Activated naive CD8-positive, alpha-beta T cell treated with anti-CD3 and anti-CD28 coated beads for 36 hours (primary cell): ENCODE results near the gene SPINT1. TPM values are rescaled to one million over a fixed set of nuclear protein-coding genes. Genes with fewer than 3 reads are reported as not detected.
"Not testable (repeated sequence)": the region's sequence is repeated elsewhere in the genome, so short reads cannot be mapped to it uniquely, and the experiment has no call there.

Experiments used
- DNase-seq: peaks from one replicate; pipeline ENCODE4 v3.0.0; 2021
- H3K27ac Mint-ChIP-seq: one replicate; pipeline ENCODE4 v1.8.0; 2022; ENCODE audit warnings: mild to moderate bottlenecking, moderate library complexity, mixed read lengths
- H3K27me3 Mint-ChIP-seq: one replicate; pipeline ENCODE4 v1.8.0; 2022; ENCODE audit warnings: mild to moderate bottlenecking, mixed read lengths
- H3K36me3 Mint-ChIP-seq: one replicate; pipeline ENCODE4 v1.8.0; 2021; ENCODE audit warnings: mild to moderate bottlenecking, mixed read lengths
- H3K4me1 Mint-ChIP-seq: one replicate; pipeline ENCODE4 v1.8.0; 2021; ENCODE audit warnings: mixed read lengths
- H3K4me3 Mint-ChIP-seq: one replicate; pipeline ENCODE4 v1.8.0; 2022; ENCODE audit warnings: mild to moderate bottlenecking, moderate library complexity, mixed read lengths
- H3K9me3 Mint-ChIP-seq: one replicate; pipeline ENCODE4 v1.8.0; 2022; ENCODE audit warnings: mixed read lengths
- total RNA-seq, 2 experiments: library from RNA; stranded (reverse); gene quantifications; one replicate each; pipeline ENCODE4 v1.2.3, GENCODE V29; 2021

SPINT1 gene
- total RNA-seq, 2 experiments from 2014 or later, result 3.4 to 3.5 TPM

DNA sequence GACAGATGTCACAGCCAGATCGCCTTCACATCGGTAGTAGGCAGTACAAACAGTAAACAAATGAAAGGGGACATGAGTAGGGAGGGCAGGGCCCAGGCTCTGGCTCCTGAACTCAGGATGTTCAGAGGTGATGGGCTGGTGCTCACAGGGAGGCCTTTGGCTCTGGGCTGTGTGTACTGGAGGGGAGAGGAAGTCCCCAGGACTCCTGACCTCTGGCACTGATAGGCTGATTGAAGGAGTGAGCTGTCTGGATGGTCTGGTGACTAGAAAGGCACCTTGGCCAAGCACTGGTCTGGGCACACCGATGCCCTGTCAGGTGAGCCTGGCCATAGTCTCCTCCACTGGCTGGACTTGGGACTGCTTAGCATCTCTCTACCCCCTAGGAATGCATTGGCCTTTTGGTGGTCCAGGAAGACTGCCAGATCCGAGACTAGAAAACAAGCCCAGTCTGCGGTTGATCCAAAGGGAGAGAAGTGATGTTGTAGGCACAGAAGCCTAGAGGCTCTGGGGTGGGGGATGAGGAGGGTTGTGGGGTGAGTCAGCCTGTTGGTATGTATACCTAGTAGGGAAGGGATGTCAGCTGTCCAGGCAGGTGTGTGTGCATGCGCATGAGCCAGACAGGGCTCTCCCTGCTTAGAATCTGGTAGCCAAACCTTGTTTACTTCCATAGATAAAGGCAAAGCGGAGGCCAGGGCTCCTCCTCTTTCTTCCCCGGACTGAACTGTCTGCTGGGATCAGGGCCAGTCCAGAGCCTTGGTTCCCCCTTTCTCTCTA is 1.9 kb downstream of the SPINT1 start:
- peaks cover 23% of the 10 kb centered on the region for H3K27me3 Mint-ChIP-seq
- no peak overlapping the region for H3K27ac Mint-ChIP-seq
- H3K36me3 Mint-ChIP-seq, result no peaks in the 10 kb centered on the region
- H3K9me3 Mint-ChIP-seq, result no peaks in the 10 kb centered on the region
- no peak overlapping the region for H3K4me3 Mint-ChIP-seq
- DNase-seq, result no peak
- H3K4me1 Mint-ChIP-seq, result peaks cover 15% of the 10 kb centered on the region

DNA sequence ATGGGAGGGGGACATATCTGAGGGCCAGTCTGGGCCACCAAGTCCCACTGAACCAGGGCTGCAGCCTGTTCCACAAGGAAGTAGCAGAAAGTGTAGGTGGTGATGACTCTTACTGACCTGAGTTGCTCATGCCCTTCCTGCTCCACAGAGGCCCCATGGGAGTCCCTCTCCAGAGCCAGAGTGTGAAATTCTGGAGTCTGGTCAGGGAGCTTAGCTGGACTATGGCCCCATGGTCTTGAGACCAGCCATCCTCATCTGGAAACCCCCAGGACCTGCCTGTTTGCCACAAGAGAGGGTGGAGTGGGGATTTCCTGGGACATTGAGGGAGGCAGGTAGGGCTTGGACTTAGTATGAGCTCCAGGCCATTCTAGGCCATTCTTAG is 3.0 kb downstream of the SPINT1 start:
- H3K9me3 Mint-ChIP-seq, result no peaks in the 10 kb centered on the region
- no peaks in the 10 kb centered on the region for H3K36me3 Mint-ChIP-seq
- peaks cover 15% of the 10 kb centered on the region for H3K4me1 Mint-ChIP-seq
- peaks cover 23% of the 10 kb centered on the region for H3K27me3 Mint-ChIP-seq
- no peak overlapping the region for H3K27ac Mint-ChIP-seq
- no peak for DNase-seq
- no peak overlapping the region for H3K4me3 Mint-ChIP-seq

DNA sequence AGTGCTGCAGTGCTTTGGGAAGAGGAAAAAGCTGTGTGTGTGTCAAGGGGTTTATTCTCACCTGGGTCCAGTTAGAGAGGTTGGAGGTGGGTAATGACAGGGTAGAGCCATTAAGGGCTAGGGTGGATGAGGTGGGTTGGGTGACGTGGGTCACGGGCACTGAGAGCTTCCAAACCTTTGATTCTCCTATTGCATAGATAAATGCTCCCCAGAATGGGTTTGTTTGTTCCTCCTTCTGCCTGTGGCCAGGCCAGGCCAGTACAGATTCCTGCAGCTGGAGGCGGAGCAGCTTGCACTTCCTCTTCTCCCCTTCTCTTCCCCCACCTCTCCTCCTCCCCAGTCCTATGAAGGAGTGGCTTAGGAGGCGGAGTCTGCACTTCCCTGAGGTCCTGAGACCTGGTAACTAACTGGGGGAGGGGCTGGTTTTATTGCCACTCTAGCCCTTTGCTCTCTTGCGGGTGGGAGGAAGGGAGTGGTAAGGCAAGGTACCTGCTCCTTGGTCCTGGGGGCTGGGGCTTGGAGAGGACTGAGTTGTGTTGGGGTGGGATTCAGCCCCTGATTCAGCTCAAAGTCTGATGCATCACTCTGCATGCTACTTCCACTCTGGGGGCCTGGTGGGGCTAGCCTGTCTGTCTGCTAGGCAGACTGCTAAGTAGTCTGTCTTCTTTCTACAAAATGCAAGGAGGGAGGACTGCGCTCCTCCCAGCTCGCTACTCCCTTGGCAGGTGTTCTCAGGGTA is 3.5 kb downstream of the SPINT1 start:
- Mint-ChIP-seq H3K9me3 (no peaks in the 10 kb centered on the region), H3K4me3 (no peak overlapping the region), H3K4me1 (peaks cover 15% of the 10 kb centered on the region), H3K27me3 (peaks cover 23% of the 10 kb centered on the region), H3K36me3 (no peaks in the 10 kb centered on the region), H3K27ac (no peak overlapping the region)
- no peak for DNase-seq

DNA sequence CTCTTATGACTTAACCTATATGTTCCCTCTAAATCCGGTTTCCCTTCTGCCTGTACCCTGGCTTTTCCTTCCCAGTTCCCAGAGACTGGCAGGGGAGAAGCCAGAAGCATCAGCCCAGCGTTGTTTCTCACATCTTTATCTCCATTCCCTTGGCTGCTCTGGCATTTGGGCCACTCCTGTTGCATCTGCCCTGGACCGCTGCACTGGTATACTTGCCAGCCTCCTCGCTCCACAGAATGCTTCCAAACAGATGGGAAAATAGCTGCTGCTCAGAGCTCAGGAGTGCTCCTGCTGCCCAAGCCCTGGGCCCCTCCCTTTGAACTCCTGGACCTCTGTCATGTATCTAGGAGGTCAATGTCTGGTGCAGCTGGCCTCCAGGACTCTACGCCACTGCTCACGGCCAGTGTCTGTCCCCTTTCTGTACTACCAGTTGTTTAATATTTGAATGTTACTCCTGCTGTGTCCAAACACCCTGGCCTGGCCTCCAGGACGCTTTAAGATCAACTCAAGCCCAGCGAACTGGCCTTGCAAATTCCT is 6.8 kb downstream of the SPINT1 start:
- Mint-ChIP-seq H3K9me3 (no peaks in the 10 kb centered on the region), H3K4me1 (peaks cover 10% of the 10 kb centered on the region), H3K27me3 (peaks cover 4% of the 10 kb centered on the region), H3K27ac (no peak overlapping the region), H3K4me3 (no peak overlapping the region), H3K36me3 (no peaks in the 10 kb centered on the region)
- DNase-seq, result no peak

DNA sequence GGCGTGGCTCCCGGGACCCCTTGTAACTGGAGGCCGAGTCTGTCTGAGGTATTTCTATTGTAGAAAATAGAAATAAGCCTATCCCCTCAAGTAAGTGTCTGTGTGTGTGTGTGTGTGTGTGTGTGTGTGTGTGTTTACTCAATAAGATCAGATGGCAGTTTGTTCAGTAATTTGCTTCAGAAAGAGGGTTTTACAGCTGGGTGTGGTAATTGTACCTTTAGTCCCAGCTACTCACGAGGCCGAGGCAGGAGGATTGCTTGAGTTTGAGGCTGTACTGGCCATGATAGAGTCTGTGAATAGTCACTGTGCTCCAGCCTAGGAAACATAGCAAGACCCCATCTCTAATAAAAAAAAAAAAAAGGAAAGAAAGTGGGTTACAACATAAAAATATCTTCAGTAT is 8.7 kb downstream of the SPINT1 start:
- H3K27me3 Mint-ChIP-seq, result no peaks in the 10 kb centered on the region
- no peak overlapping the region for H3K4me3 Mint-ChIP-seq
- no peaks in the 10 kb centered on the region for H3K36me3 Mint-ChIP-seq
- H3K9me3 Mint-ChIP-seq, result no peaks in the 10 kb centered on the region
- no peaks in the 10 kb centered on the region for H3K4me1 Mint-ChIP-seq
- no peak for DNase-seq
- no peak overlapping the region for H3K27ac Mint-ChIP-seq

DNA sequence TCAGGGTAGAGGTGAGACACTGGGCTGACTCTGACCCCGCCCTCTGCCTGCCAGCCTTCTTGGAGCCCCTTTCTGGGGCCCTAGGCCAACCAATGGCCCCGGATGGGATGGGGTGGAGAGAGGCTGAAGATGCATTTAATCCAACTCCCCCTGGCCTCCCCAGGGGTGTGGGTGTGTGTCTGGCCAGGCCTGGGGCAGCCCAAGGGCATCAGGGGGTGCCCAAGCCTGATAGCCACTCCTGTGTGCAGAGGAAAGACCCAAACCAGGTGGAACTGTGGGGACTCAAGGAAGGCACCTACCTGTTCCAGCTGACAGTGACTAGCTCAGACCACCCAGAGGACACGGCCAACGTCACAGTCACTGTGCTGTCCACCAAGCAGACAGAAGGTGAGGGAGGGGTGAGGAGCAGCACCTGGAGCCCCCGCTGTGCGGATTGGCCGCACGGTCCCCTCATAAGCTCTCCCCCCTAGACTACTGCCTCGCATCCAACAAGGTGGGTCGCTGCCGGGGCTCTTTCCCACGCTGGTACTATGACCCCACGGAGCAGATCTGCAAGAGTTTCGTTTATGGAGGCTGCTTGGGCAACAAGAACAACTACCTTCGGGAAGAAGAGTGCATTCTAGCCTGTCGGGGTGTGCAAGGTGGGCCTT is 9.5 kb downstream of the SPINT1 start:
- peaks cover 3% of the 10 kb centered on the region for H3K4me1 Mint-ChIP-seq
- no peaks in the 10 kb centered on the region for H3K36me3 Mint-ChIP-seq
- no peak for DNase-seq
- no peaks in the 10 kb centered on the region for H3K27me3 Mint-ChIP-seq
- no peak overlapping the region for H3K4me3 Mint-ChIP-seq
- no peak overlapping the region for H3K27ac Mint-ChIP-seq
- no peaks in the 10 kb centered on the region for H3K9me3 Mint-ChIP-seq

DNA sequence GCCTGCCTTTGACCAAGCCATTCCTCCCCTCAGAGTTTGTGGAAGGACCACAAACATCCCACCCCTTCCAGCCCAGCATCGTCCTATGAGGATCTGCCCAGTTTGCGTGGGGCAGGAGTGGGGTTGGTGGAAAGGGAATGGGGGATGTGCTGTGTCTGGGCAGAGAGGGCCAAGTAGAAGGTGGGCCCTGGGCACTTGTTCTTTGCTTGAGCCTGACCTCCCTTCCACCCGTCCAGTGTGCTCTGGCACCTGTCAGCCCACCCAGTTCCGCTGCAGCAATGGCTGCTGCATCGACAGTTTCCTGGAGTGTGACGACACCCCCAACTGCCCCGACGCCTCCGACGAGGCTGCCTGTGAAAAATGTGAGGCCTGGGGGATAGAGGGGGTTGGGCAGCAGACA is 10.3 kb downstream of the SPINT1 start:
- Mint-ChIP-seq H3K9me3 (no peaks in the 10 kb centered on the region), H3K4me1 (peaks cover 3% of the 10 kb centered on the region), H3K4me3 (no peak overlapping the region), H3K27me3 (no peaks in the 10 kb centered on the region), H3K36me3 (no peaks in the 10 kb centered on the region), H3K27ac (no peak overlapping the region)
- no peak for DNase-seq

DNA sequence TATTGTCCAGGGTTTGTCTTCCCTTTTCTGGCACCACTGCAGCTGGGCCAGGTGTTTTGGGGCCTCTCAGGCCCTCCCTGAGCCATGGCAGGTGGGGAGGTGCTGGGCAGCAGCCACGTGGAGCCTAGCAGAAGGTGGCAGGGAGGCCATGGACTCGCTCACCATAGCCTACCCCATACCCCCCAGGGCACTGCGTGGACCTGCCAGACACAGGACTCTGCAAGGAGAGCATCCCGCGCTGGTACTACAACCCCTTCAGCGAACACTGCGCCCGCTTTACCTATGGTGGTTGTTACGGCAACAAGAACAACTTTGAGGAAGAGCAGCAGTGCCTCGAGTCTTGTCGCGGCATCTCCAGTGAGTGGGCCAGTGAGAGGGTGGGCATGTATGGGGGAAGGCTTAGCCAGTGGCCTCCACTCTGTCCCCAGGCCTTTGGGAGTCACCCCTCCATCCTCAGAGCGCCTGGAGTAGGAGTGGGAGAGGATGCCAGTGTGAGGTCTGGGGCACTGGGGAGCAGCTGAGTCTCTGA is 11.9 kb downstream of the SPINT1 start:
- no peaks in the 10 kb centered on the region for H3K36me3 Mint-ChIP-seq
- no peak for DNase-seq
- H3K27ac Mint-ChIP-seq, result no peak overlapping the region
- no peak overlapping the region for H3K4me3 Mint-ChIP-seq
- no peaks in the 10 kb centered on the region for H3K9me3 Mint-ChIP-seq
- no peaks in the 10 kb centered on the region for H3K27me3 Mint-ChIP-seq
- H3K4me1 Mint-ChIP-seq, result peaks cover 6% of the 10 kb centered on the region

DNA sequence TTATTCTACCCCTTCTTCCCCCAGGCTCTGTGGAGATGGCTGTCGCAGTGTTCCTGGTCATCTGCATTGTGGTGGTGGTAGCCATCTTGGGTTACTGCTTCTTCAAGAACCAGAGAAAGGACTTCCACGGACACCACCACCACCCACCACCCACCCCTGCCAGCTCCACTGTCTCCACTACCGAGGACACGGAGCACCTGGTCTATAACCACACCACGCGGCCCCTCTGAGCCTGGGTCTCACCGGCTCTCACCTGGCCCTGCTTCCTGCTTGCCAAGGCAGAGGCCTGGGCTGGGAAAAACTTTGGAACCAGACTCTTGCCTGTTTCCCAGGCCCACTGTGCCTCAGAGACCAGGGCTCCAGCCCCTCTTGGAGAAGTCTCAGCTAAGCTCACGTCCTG is 12.9 kb downstream of the SPINT1 start:
- Mint-ChIP-seq H3K4me3 (no peak overlapping the region), H3K27me3 (no peaks in the 10 kb centered on the region), H3K36me3 (no peaks in the 10 kb centered on the region), H3K9me3 (no peaks in the 10 kb centered on the region), H3K27ac (no peak overlapping the region), H3K4me1 (peaks cover 6% of the 10 kb centered on the region)
- no peak for DNase-seq

DNA sequence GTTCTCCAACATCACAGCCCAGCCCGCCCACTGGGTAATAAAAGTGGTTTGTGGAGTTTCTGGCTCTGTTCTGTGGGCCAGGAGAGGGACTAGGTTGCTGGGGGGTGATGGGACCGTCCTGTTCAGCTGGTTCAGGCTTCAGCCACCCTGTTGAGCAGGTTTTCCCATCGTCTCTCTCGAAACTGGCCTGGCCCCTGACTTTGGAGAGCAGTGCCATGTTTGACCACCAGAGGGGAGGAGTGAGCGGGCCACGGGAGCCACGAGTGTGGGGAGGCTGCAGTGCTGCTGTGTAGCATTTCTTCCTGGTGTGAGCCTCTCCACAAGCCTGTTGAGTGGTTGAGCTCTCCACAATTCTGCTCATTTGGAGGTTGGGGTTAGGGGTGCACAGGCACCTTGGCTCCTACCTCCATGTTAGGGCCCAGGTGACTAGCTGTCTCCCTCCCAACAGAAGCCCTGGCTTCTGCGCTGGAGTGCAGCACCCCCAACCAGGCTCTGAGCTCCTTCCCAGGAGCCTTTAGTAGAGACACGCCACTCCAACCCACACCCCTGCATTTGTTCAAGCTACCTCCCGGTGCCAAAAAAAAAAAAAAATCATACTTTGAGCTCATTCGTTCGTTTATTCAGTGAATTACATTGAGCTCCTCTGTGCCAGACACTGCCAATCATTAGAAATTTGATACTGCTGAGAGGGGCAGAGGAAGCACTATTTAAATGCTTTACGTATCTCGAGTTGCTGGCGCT is 13.9 kb downstream of the SPINT1 start:
- DNase-seq, result peak; percentile 80
- Mint-ChIP-seq H3K36me3 (no peaks in the 10 kb centered on the region), H3K4me1 (peaks cover 6% of the 10 kb centered on the region), H3K27me3 (no peaks in the 10 kb centered on the region), H3K27ac (no peak overlapping the region), H3K4me3 (no peak overlapping the region), H3K9me3 (no peaks in the 10 kb centered on the region)

DNA sequence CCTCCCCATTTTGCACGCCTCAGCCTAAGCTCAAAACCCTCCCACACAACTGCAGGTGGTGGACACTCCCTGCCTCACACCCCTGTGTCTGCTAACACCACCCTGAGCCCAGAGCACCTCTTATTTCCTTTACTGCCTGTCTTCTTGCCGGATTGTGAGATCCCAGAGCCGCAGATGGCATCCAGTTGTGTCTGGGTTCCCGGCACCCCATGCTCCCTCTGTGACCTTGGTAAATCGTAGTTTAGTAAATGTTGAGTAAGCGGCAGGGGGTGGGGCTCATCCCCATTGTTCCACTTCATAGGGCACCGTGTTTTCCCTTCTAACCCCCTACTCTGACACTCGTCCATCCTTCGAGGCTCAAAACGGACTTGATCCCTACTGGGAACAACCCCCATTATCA is 14.9 kb downstream of the SPINT1 start:
- Mint-ChIP-seq H3K4me3 (no peak overlapping the region), H3K36me3 (no peaks in the 10 kb centered on the region)

DNA sequence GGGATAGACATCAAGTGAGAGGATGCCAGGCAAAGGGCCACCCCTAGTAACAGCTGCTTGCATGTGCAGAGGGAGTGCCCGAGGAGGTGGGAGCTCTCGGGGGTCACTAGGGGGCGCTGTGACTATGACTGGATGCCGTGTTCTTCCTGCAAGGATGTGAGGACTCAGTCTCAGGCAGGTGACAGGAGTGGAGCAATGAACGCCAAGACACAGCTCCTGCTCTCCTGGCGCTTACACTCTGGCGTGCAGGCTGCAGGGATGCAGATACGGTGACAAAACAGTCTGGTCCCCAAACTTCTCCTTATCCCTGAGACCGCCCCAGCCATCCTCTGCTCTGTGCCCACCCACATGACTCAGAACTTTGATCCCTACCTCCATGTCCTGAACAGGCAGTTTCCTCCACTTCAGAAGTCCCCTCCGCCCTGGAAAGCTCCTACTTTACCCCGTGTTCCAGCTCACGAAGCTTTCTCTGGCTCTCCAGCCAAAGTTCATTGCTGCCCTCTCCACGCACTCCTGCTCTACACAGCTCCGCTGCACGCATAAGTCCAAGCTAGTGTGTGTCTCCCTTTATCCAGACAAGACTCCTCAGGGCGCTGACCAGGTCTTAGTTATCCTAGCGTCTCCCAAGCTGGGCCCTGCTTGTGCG is 15.5 kb downstream of the SPINT1 start:
- Mint-ChIP-seq H3K9me3 (no peaks in the 10 kb centered on the region), H3K4me3 (no peak overlapping the region), H3K27me3 (no peaks in the 10 kb centered on the region), H3K27ac (no peak overlapping the region), H3K36me3 (no peaks in the 10 kb centered on the region), H3K4me1 (peaks cover 6% of the 10 kb centered on the region)
- peak; percentile 82 for DNase-seq

More for the DNA sequence above, 14.9 kb downstream of the SPINT1 start:
- Mint-ChIP-seq H3K27me3 (no peaks in the 10 kb centered on the region), H3K9me3 (no peaks in the 10 kb centered on the region), H3K4me1 (peaks cover 6% of the 10 kb centered on the region), H3K27ac (no peak overlapping the region)
- DNase-seq, result no peak

DNA sequence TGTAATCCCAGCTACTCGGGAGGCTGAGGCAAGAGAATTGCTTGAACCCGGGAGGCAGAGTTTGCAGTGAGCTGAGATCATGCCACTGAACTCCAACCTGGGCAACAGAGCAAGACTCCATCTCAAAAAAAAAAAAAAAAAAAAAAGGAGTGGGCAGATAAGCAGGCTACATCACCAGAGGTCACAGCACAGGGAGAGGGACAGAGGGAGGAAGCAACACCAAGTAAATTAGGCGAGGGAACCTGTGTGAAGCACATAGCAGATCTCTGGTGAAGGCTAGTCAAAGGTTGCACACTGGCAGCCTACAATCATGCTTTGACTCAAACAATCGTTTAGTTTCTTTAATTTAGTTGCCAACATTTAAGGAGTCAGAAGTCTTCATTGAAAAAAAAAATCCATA is 17.3 kb downstream of the SPINT1 start:
- not testable (repeated sequence) for H3K9me3 Mint-ChIP-seq, H3K27ac Mint-ChIP-seq, H3K4me1 Mint-ChIP-seq, H3K27me3 Mint-ChIP-seq, DNase-seq, H3K36me3 Mint-ChIP-seq, H3K4me3 Mint-ChIP-seq

DNA sequence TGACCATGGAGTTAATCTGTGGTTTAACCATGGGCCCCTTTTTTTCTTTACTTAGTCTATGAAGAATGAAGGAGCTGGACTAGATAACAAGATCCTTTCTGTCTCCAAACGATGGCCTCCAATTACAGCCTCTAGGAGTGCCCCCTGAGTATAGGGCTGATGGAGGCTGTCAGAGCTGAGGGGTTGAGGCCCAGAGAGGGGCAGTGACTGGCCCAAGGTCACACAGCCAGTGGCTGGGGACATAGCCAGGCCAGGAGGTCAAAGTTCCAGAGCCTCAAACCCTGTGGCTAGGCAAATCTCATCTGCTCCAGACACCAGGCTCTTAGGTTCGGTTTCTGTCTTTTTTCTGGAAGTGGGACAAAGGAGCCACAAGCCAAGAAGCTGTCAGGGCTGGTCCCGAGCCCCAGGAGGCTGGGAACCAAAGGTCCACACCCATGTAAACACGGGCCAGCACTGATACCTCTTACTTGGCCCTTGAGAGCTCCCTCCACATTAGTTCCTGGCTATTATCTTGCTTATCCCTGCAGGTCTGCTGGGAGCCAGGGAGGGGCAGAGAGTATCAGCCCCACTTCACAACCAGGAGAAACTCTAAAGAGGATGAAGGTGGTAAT is 19.9 kb downstream of the SPINT1 start:
- Mint-ChIP-seq H3K4me1 (peaks cover 3% of the 10 kb centered on the region), H3K27me3 (no peaks in the 10 kb centered on the region), H3K4me3 (no peak overlapping the region), H3K9me3 (no peaks in the 10 kb centered on the region), H3K36me3 (no peaks in the 10 kb centered on the region), H3K27ac (no peak overlapping the region)
- DNase-seq, result no peak
